Suppressor macrophage treated with lipopolysaccharide for 4 hours (primary cell): ENCODE measurements around the gene SAMD8.

Source experiments
- DNase-seq: peaks from one replicate; pipeline ENCODE4 v3.0.0-alpha.2; 2020

Gene SAMD8

GRCh38 chr10:75111365-75111906 lies at the start of gene SAMD8:
Gene SAMD8, plus strand, starts transcription at chr10:75111656. Its CDS starts 38,873 bp downstream, at chr10:75150529.
- peak; percentile 99 for DNase-seq

GRCh38 chr10:75061709-75062505 lies 49.5 kb upstream of the SAMD8 start:
- peak; percentile 89 for DNase-seq

GRCh38 chr10:75062506-75063299 lies 48.8 kb upstream of the SAMD8 start:
- DNase-seq: no peak

- no peak for DNase-seq
Measured at GRCh38 chr10:75063461-75064230, 47.8 kb upstream of the SAMD8 start.

- DNase-seq: no peak
Measured at GRCh38 chr10:75065076-75065475, 46.4 kb upstream of the SAMD8 start.

GRCh38 chr10:75066271-75066670 lies 45.2 kb upstream of the SAMD8 start:
- DNase-seq: peak; percentile 51

GRCh38 chr10:75067272-75067671 lies 44.2 kb upstream of the SAMD8 start:
- no peak for DNase-seq

GRCh38 chr10:75068523-75068922 lies 42.9 kb upstream of the SAMD8 start:
- DNase-seq: no peak

- DNase-seq: peak; percentile 85
Measured at GRCh38 chr10:75070476-75070875, 41.0 kb upstream of the SAMD8 start.

GRCh38 chr10:75070961-75071428 lies 40.5 kb upstream of the SAMD8 start:
- no peak for DNase-seq

- DNase-seq: no peak
Measured at GRCh38 chr10:75071756-75072155, 39.7 kb upstream of the SAMD8 start.

GRCh38 chr10:75072727-75073126 lies 38.7 kb upstream of the SAMD8 start:
- no peak for DNase-seq

GRCh38 chr10:75073442-75073841 lies 38.0 kb upstream of the SAMD8 start:
- no peak for DNase-seq

GRCh38 chr10:75074711-75075445 lies 36.6 kb upstream of the SAMD8 start:
- DNase-seq: no peak

- no peak for DNase-seq
Measured at GRCh38 chr10:75076348-75076747, 35.1 kb upstream of the SAMD8 start.

GRCh38 chr10:75079436-75080083 lies 31.9 kb upstream of the SAMD8 start:
- DNase-seq: no peak

GRCh38 chr10:75080554-75080953 lies 30.9 kb upstream of the SAMD8 start:
- DNase-seq: no peak

GRCh38 chr10:75081379-75081778 lies 30.1 kb upstream of the SAMD8 start:
- no peak for DNase-seq

GRCh38 chr10:75083972-75084833 lies 27.3 kb upstream of the SAMD8 start:
- DNase-seq: no peak

GRCh38 chr10:75084834-75085384 lies 26.5 kb upstream of the SAMD8 start:
- no peak for DNase-seq
